IPS-NIHi7 (cell line): ENCODE data around the gene TCP11.
"Not testable (repeated sequence)": the region's sequence is repeated elsewhere in the genome, so short reads cannot be mapped to it uniquely, and the experiment has no call there.

ENCODE experiments used
- DNase-seq: peaks from one replicate; pipeline ENCODE4 v3.0.0; 2012; ENCODE audit warnings: mixed read lengths; ENCODE audit errors: extremely low spot score

TCP11 gene

DNA sequence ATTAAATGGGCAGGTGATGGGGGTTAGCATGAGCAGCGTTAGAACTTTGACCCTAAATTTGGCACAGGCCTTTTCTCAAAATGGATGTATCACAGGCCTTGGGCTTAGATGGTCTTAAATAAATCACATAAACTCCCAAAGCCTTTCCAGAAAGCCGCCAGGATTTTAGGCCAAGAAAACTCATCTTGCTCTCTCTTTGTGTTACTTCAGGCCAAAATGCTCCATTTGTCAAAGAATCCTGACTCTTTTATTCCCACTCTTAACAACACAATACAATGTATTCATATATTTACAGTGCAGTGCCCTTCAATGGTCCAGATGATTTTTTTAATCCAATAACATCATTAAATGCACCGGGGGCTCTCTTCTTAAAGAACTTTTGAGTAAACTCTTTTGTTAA is 5.9 kb upstream of the TCP11 start:
- DNase-seq = no peak

DNA sequence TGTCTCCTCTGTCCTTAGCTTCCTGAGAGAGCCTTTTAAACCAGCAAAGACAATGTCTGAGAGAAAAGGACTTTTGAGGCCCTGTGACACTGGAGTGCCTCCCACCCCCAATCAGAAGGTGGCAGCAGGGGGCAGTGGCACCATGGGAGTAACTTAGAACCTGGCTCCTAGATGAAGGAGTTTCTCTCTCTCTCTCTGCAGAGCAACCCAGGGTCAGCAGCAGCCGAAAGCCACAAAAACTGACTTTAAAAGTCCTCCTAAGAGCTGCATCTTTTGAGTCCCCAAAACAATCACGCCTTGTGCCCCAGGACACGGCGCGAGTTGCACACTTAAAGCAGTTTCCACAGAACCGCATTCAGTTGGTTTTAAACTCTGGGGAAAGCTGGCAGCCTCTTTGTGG is 5.3 kb upstream of the TCP11 start:
- DNase-seq = peak; percentile 70

- no peak for DNase-seq
Measured at GRCh38 chr6:35145757-35146156, 4.6 kb upstream of the TCP11 start.

- DNase-seq = no peak
Measured at GRCh38 chr6:35142588-35143569, 1.7 kb upstream of the TCP11 start.

GRCh38 chr6:35140639-35141006 is 516 bp downstream of the TCP11 start:
- DNase-seq = no peak

DNA sequence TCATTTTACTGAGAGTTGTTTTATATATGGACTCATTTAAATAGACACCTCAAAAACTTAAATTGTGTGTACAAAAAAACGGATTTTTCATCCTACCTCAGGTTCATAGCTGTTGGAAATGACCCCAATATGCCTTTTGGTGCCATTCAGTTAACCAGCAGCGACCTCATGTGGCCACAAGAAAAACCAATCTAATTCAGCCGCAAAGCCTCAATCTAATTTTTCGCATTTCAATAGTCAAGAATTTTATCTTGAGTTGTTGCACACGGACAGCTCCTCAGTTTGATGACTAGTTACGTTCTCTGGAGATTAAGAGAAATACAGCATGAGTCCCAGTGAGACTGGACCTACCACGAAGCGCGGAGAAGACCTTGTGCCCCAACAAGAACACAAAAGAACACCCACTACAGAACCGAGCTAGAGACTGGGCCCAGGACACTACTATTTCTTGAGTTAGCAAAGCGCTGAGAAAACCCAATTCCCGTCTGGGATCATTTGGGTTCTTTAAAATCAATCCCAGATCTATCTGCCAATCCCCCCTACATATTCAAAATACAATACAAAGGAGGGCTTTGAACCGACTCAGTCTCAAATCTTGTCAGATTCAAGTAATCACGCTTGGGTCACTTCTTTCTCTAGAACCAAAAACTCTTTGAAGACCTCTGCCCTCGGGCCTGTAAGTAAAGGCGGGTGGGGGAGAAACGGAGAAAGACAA is 1.1 kb downstream of the TCP11 start:
- peak; percentile 59 for DNase-seq

GRCh38 chr6:35139470-35139869 is 1.7 kb downstream of the TCP11 start:
- DNase-seq = no peak

DNA sequence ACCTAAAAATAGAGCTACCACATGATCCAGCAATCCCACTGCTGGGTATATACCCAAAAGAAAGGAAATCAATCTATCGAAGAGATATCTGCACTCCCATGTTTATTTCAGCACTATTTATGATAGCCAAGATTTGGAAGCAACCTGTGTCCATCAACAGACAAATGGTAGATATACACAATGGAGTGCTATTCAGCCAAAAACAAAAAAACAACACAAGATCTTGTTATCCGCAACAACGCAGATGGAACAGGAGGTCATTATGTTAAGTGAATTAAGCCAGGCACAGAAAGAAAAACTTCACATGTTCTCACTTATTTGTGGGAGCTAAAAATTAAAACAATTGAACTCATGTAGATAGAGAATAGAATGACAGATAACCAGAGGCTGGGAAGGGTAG is 2.9 kb downstream of the TCP11 start:
- DNase-seq = not testable (repeated sequence)

- no peak for DNase-seq
Measured at GRCh38 chr6:35136185-35136584, 5.0 kb downstream of the TCP11 start.

- no peak for DNase-seq
Measured at GRCh38 chr6:35128496-35128895, 12.6 kb downstream of the TCP11 start.

DNA sequence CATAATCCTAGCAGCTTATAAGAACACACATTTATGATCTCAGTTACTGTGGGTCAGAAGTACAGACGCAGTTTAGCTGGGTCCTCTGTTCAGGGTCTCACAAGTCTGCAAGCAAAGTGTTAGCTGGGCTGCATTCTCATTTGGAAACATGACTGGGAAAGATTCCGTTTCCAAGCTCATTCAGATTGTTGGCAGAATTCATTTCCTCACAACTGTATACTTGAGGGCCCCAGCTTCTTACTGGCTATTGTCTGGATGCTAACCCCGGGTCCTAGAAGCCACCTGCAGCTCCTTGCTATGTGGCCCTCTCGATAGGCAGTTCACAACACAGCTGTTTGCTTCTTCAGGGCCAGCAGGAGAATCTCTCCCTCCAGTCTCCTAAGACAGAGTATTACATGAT is 13.1 kb downstream of the TCP11 start:
- no peak for DNase-seq

- no peak for DNase-seq
Measured at GRCh38 chr6:35124356-35124755, 16.8 kb downstream of the TCP11 start.

DNA sequence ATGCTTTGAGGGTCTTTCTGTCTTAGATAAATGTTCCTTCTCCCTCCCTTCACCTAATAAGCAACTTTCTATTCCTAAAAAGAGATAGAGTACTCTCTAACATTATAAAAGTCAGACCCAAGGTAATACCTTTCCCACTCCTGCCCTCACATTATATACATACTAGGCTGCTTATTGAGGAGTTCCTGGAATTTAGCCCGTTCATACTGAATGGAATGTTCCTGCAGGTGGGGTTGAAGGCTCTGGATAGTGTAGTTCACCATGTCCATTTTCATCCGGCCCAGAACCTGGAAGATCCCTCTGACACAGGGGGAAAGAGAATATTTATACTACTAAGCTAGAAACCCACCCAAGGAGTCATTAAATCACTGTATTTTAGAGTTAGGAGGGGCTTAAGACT is 20.4 kb downstream of the TCP11 start:
- DNase-seq = no peak

- DNase-seq = no peak
Measured at GRCh38 chr6:35108309-35108885, 32.7 kb downstream of the TCP11 start.

GRCh38 chr6:35107761-35108160 is 33.4 kb downstream of the TCP11 start:
- not testable (repeated sequence) for DNase-seq

- not testable (repeated sequence) for DNase-seq
Measured at GRCh38 chr6:35107208-35107607, 33.9 kb downstream of the TCP11 start.

DNA sequence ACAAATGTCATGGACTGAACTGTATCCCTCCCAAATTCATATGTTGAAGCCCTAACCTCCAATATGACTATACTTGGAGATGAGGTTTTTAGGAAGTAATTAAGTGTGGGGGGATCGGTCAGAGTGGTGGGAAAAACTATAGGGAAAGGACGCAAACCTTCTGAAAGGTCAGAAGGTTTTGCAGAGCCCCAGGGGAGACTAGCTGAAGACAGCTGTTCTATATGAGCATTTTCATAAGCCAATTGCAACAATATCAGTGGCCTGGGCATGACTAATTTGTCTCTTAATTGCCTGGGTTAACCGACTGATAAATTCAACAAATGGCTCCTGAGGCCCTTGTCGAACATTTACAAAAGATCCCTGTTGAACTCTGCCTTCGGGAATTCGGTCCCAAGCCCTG is 35.1 kb downstream of the TCP11 start:
- not testable (repeated sequence) for DNase-seq

- no peak for DNase-seq
Measured at GRCh38 chr6:35105078-35105477, 36.1 kb downstream of the TCP11 start.

DNA sequence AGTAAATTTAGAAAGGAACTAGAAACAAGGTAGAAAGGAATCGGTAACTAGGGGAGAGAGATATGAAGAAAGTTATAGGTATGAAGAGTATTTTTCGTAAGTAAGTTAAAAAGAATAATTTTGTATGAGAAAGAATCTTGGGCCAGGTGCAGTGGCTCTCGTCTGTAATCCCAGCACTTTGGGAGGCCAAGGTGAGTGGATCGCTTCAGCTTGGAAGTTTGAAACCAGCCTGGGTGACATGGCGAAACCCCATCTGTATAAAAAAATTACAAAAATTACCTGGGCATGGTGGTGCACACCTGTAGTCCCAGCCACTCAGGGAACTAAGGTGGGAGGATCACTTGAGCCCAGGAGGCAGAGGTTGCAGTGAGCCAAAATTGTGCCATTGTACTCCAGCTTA is 42.0 kb downstream of the TCP11 start:
- DNase-seq = no peak

- peak; percentile 14 for DNase-seq
Measured at GRCh38 chr6:35096129-35096862, 44.8 kb downstream of the TCP11 start.

DNA sequence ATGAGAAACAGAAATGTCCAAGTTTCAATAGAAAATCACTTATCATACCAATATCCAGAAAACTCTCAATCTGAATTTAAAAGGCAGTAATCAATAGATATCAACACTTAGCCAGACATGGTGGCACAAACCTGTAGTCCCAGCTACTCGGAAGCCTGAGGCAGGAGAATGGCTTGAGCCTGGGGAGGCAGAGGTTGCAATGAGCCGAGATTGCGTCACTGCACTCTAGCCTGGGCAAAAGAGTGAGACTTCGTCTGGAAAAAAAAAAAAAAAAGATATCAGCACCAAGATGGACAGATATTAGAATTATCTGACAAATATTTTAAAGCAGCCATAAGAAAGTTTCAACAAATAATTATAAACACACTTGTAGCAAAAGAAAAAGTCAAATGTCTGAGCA is 47.0 kb downstream of the TCP11 start:
- no peak for DNase-seq

GRCh38 chr6:35093783-35094182 is 47.4 kb downstream of the TCP11 start:
- DNase-seq = peak; percentile 9
